Erythroblast (primary cell): ENCODE data around the gene EIF5A.

ENCODE experiments used
- DNase-seq, 2 experiments: peaks; one replicate each; lab custom pipeline; 2025; lab: John Stamatoyannopoulos, UW
- GATA1 ChIP-seq: IDR thresholded peaks from 2 replicates; pipeline ENCODE4 v1.6.1; 2011; ENCODE audit warnings: low read depth, mild to moderate bottlenecking, control low read depth, low read length, moderate library complexity
- POLR2A ChIP-seq: IDR thresholded peaks from 2 replicates; pipeline ENCODE4 v1.6.1; 2011; ENCODE audit warnings: mild to moderate bottlenecking, low read length

EIF5A gene

DNA sequence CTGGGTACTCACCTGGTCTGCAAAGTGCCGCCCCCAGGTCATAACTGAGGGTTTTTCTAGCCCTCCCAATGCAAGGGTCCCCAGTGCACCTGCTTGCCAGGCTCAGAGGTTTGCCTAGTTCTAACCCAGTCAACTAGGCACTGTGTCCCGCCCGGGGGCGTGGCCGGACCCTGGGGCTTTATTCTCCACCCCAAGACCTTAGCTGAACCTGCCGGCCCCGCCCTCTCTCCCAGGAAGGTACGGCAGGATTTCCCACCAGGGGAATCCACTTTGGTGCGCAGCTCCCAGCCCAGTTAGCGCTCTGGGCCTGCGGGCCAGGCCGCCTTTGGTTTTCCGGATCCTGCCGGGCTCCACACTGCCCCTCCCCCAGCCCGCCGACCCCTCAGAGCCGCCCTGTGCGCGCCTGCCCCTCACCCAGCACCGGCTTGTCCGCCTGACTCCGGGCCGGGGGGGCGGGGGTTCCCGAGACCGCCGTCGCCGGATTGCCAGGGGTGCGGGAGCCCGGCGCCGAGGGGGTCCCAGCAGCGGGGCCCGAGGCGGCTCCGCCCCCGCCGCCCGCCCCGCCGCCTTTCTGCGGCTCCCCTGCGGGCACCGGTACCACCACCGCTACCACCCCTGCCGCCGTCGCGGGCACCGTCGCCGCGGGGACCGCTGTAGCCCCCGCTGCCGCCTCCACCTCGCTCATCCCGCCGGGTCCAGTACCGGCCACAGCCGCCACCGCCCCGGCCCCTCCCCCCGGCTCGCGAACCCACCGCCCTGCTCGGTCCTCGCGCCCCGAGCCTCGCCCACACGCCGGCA lies 13.4 kb upstream of the EIF5A start:
- DNase-seq: peak; percentile 47 to 62
- no peak for TF ChIP-seq GATA1
- no peak for TF ChIP-seq POLR2A

DNA sequence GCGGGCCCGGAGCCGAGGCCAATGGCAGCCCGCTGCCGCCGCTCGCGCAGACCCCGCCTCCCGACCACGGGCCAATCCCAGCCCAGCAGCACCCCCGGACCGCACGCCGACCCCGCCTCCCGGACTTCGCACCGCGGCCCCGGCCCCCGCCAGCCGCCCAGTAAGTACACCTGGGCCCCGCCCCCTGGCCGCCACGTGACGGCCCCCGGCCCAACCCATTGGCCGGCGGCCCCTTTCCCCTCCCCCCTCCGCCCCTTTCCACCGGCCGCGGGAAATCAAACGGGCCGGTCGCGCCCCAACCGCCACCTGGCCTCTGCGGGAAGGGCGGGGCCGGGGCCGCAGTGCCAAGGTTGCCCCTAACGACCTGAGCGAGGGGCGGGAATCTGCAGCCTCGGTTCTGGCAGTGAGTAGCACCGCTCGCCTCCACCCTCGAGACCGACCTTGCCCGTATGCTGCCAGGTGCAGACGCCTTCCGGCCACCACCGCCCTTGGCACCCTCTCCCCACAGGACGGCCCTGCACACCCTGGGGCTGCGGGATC lies 12.7 kb upstream of the EIF5A start, which contains the start of gene YBX2:
Gene YBX2, minus strand, starts transcription at position 26 of the 540 bp plus-strand sequence. CDS start 139 bp downstream, outside the sequence.
- peak; percentile 76 to 80 for DNase-seq
- TF ChIP-seq POLR2A: no peak
- no peak for TF ChIP-seq GATA1

DNA sequence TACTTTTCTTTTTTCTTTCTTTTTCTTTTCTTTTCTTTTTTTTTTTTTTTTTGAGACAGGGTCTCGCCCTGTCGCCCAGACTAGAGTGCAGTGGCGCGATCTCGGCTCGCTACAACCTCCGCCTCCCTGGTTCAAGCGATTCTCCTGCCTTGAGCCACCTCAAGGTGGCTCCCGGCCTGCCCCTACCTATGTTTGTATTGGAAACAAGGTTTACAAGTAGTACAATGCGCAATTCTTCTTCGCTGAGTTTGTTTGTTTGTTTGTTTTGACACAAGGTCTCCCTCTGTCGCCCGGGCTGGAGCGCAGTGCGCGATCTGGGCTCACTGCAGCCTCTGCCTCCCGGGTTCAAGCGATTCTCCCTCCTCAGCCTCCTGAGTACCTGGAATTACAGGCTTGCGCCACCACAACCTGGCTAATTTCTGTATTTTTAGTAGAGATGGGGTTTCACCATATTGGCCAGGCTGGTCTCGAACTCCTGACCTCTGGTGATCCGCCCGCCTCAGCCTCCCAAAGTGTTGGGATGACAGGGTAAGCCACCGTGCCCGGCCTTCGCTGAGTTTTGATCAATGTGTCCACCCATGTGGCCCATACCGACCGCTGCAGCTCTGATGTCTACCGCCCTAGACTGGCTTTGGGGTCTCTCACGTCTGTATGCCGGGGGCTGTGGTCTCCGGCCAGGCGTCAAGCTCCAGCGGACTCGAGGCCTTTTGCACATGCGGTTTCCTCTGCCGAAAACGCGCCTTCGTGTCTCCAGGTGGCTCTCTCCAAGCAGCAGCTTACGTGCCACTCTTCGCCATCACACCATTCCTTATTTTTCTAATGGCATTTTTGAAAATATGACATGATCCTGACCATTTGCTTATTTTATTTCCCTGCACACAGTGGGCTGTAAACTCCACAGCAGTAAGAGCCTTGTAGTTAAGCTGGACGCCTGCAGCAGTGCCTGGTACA lies 11.9 kb upstream of the EIF5A start:
- TF ChIP-seq POLR2A (no peak), GATA1 (no peak)
- no peak for DNase-seq

DNA sequence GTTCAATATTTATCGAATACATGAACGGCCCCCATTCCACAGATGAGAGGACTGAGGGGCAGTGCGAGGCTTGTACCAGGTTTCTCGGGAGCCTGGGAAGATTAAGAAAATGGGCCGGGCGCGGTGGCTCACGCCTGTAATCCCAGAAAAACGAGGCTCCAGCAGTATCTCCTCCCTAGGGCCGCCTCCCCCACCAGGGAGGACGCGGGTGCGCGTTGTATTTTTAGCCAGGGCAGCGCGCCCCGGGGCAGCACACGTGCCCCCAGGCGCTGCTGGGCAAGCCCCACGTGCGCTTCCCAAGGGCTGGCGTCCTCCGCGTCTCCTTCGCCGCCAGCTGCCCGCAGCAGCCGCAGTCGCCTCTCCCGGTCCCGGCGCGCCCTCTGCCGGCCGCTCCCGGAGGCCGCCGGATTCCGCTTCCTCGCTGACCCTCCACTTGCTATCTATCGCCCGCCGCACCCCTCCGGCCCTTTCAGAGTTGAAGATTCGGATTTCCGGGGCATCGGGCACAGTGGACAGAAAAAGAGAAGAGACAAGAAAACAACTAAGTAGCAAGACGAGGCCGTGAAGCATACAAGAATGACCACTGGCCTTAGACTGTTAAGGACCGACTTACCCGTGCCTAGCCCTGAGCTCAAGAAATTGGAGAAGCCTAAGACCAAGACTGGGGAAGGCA lies 11.1 kb upstream of the EIF5A start:
- TF ChIP-seq POLR2A (no peak), GATA1 (no peak)
- DNase-seq: peak; percentile 84 to 90

GRCh38 chr17:7304179-7304578 lies 3.2 kb upstream of the EIF5A start:
- TF ChIP-seq GATA1: no peak
- TF ChIP-seq POLR2A: no peak
- no peak for DNase-seq

GRCh38 chr17:7307686-7308624 lies 527 bp downstream of the EIF5A start:
- DNase-seq: peak; percentile 83 to 88
- TF ChIP-seq POLR2A (no peak), GATA1 (no peak)

- DNase-seq: peak; percentile 88 to 91
- TF ChIP-seq POLR2A (peak; percentile 83), GATA1 (no peak)
Observed at GRCh38 chr17:7308625-7309433, 1.4 kb downstream of the EIF5A start.

GRCh38 chr17:7309628-7310027 lies 2.2 kb downstream of the EIF5A start:
- no peak for DNase-seq
- TF ChIP-seq POLR2A: no peak

GRCh38 chr17:7311110-7311705 lies 3.8 kb downstream of the EIF5A start:
- TF ChIP-seq GATA1: no peak
- no peak for TF ChIP-seq POLR2A
- DNase-seq: no peak

GRCh38 chr17:7312432-7313087 lies 5.1 kb downstream of the EIF5A start:
- DNase-seq: no peak
- TF ChIP-seq POLR2A (no peak), GATA1 (no peak)
